ENCODE measurements around the gene ADAM30. TPM values are rescaled to one million over a fixed set of nuclear protein-coding genes. Genes with fewer than 3 reads are reported as not detected.

Gene ADAM30
- total RNA-seq (2014; rRNA removed; shearing (Covaris generic); ENCODE audit: low replicate concordance): not detected in 2 replicates

GRCh38 chr1:119896303-119896702, at the start of gene ADAM30:
Gene ADAM30 (minus strand): TSS chr1:119896515. CDS start chr1:119896336, 179 bp downstream.
- H3K27ac ChIP-seq (ENCODE audit: low read length): no peak within 1 kb of the TSS
- H3K9me2 ChIP-seq (replicated peaks; ENCODE audit: insufficient read depth, low read length): no peaks in the 10 kb centered on the region
- H3K9me3 ChIP-seq (ENCODE audit: low read length): no peaks in the 10 kb centered on the region
- no peak within 1 kb of the TSS for H2AFZ ChIP-seq (ENCODE audit: low read length)
- H3K4me1 ChIP-seq (ENCODE audit: low read length): no peaks in the 10 kb centered on the region
- no peaks in the 10 kb centered on the region for H3K36me3 ChIP-seq (ENCODE audit: insufficient read depth, low read length)
- H3K4me3 ChIP-seq (ENCODE audit: low read length): no peak within 1 kb of the TSS
- H3K9ac ChIP-seq (ENCODE audit: low read length): no peak within 1 kb of the TSS
- no peaks in the 10 kb centered on the region for H3K79me2 ChIP-seq (ENCODE audit: low read length)
- H3K27me3 ChIP-seq (ENCODE audit: low read length): no peaks in the 10 kb centered on the region
- H3K4me2 ChIP-seq (ENCODE audit: low read depth, low read length, poor library complexity, severe bottlenecking): no peak within 1 kb of the TSS
- no peak for DNase-seq
- H4K20me1 ChIP-seq (ENCODE audit: insufficient read depth, low read depth, low read length): no peaks in the 10 kb centered on the region

GRCh38 chr1:119943216-119943615, 46.9 kb upstream of the ADAM30 start:
- no peaks in the 10 kb centered on the region for H3K36me3 ChIP-seq (ENCODE audit: insufficient read depth, low read length)
- no peak overlapping the region for H3K9ac ChIP-seq (ENCODE audit: low read length)
- H4K20me1 ChIP-seq (ENCODE audit: insufficient read depth, low read depth, low read length): no peaks in the 10 kb centered on the region

GRCh38 chr1:119941392-119941791, 45.1 kb upstream of the ADAM30 start:
- H3K27ac ChIP-seq (ENCODE audit: low read length): no peak overlapping the region
- no peak overlapping the region for H2AFZ ChIP-seq (ENCODE audit: low read length)
- no peak overlapping the region for H3K9ac ChIP-seq (ENCODE audit: low read length)
- no peaks in the 10 kb centered on the region for H4K20me1 ChIP-seq (ENCODE audit: insufficient read depth, low read depth, low read length)
- H3K4me3 ChIP-seq (ENCODE audit: low read length): no peak overlapping the region
- no peak for DNase-seq
- H3K79me2 ChIP-seq (ENCODE audit: low read length): no peaks in the 10 kb centered on the region
- H3K36me3 ChIP-seq (ENCODE audit: insufficient read depth, low read length): no peaks in the 10 kb centered on the region
- no peaks in the 10 kb centered on the region for H3K9me3 ChIP-seq (ENCODE audit: low read length)
- no peaks in the 10 kb centered on the region for H3K27me3 ChIP-seq (ENCODE audit: low read length)
- no peaks in the 10 kb centered on the region for H3K4me1 ChIP-seq (ENCODE audit: low read length)
- no peak overlapping the region for H3K4me2 ChIP-seq (ENCODE audit: low read depth, low read length, poor library complexity, severe bottlenecking)
- no peaks in the 10 kb centered on the region for H3K9me2 ChIP-seq (replicated peaks; ENCODE audit: insufficient read depth, low read length)

More at GRCh38 chr1:119943216-119943615, 46.9 kb upstream of the ADAM30 start:
- Histone ChIP-seq H3K27me3 (ENCODE audit: low read length) (no peaks in the 10 kb centered on the region), H3K79me2 (ENCODE audit: low read length) (no peaks in the 10 kb centered on the region), H2AFZ (ENCODE audit: low read length) (no peak overlapping the region), H3K9me3 (ENCODE audit: low read length) (no peaks in the 10 kb centered on the region), H3K4me1 (ENCODE audit: low read length) (no peaks in the 10 kb centered on the region), H3K27ac (ENCODE audit: low read length) (no peak overlapping the region), H3K9me2 (replicated peaks; ENCODE audit: insufficient read depth, low read length) (no peaks in the 10 kb centered on the region), H3K4me2 (ENCODE audit: low read depth, low read length, poor library complexity, severe bottlenecking) (no peak overlapping the region), H3K4me3 (ENCODE audit: low read length) (no peak overlapping the region)
- no peak for DNase-seq

- Histone ChIP-seq H3K79me2 (ENCODE audit: low read length) (no peaks in the 10 kb centered on the region), H3K36me3 (ENCODE audit: insufficient read depth, low read length) (no peaks in the 10 kb centered on the region), H4K20me1 (ENCODE audit: insufficient read depth, low read depth, low read length) (no peaks in the 10 kb centered on the region), H3K9me3 (ENCODE audit: low read length) (no peaks in the 10 kb centered on the region), H3K9me2 (replicated peaks; ENCODE audit: insufficient read depth, low read length) (no peaks in the 10 kb centered on the region), H3K27ac (ENCODE audit: low read length) (no peak overlapping the region), H3K9ac (ENCODE audit: low read length) (no peak overlapping the region), H3K4me1 (ENCODE audit: low read length) (no peaks in the 10 kb centered on the region), H2AFZ (ENCODE audit: low read length) (no peak overlapping the region), H3K27me3 (ENCODE audit: low read length) (no peaks in the 10 kb centered on the region), H3K4me2 (ENCODE audit: low read depth, low read length, poor library complexity, severe bottlenecking) (no peak overlapping the region), H3K4me3 (ENCODE audit: low read length) (no peak overlapping the region)
- no peak for DNase-seq
Observed at GRCh38 chr1:119940697-119941096, 44.4 kb upstream of the ADAM30 start.

GRCh38 chr1:119937198-119937597, 40.9 kb upstream of the ADAM30 start:
- H3K4me3 ChIP-seq (ENCODE audit: low read length): no peak overlapping the region
- no peaks in the 10 kb centered on the region for H3K79me2 ChIP-seq (ENCODE audit: low read length)
- H3K9ac ChIP-seq (ENCODE audit: low read length): no peak overlapping the region
- H3K4me2 ChIP-seq (ENCODE audit: low read depth, low read length, poor library complexity, severe bottlenecking): no peak overlapping the region
- H3K4me1 ChIP-seq (ENCODE audit: low read length): no peaks in the 10 kb centered on the region
- H3K36me3 ChIP-seq (ENCODE audit: insufficient read depth, low read length): no peaks in the 10 kb centered on the region
- H4K20me1 ChIP-seq (ENCODE audit: insufficient read depth, low read depth, low read length): no peaks in the 10 kb centered on the region
- no peaks in the 10 kb centered on the region for H3K27me3 ChIP-seq (ENCODE audit: low read length)
- no peaks in the 10 kb centered on the region for H3K9me2 ChIP-seq (replicated peaks; ENCODE audit: insufficient read depth, low read length)
- DNase-seq: no peak
- H3K9me3 ChIP-seq (ENCODE audit: low read length): no peaks in the 10 kb centered on the region
- no peak overlapping the region for H3K27ac ChIP-seq (ENCODE audit: low read length)
- H2AFZ ChIP-seq (ENCODE audit: low read length): no peak overlapping the region

GRCh38 chr1:119935915-119936314, 39.6 kb upstream of the ADAM30 start:
- Histone ChIP-seq H3K4me3 (ENCODE audit: low read length) (no peak overlapping the region), H3K27me3 (ENCODE audit: low read length) (no peaks in the 10 kb centered on the region), H3K9me2 (replicated peaks; ENCODE audit: insufficient read depth, low read length) (no peaks in the 10 kb centered on the region), H3K79me2 (ENCODE audit: low read length) (no peaks in the 10 kb centered on the region), H3K4me2 (ENCODE audit: low read depth, low read length, poor library complexity, severe bottlenecking) (no peak overlapping the region), H3K4me1 (ENCODE audit: low read length) (no peaks in the 10 kb centered on the region), H3K36me3 (ENCODE audit: insufficient read depth, low read length) (no peaks in the 10 kb centered on the region), H3K9ac (ENCODE audit: low read length) (no peak overlapping the region), H4K20me1 (ENCODE audit: insufficient read depth, low read depth, low read length) (no peaks in the 10 kb centered on the region), H3K27ac (ENCODE audit: low read length) (no peak overlapping the region), H3K9me3 (ENCODE audit: low read length) (no peaks in the 10 kb centered on the region), H2AFZ (ENCODE audit: low read length) (no peak overlapping the region)
- DNase-seq: no peak

GRCh38 chr1:119935373-119935772, 39.1 kb upstream of the ADAM30 start:
- no peak overlapping the region for H2AFZ ChIP-seq (ENCODE audit: low read length)
- H4K20me1 ChIP-seq (ENCODE audit: insufficient read depth, low read depth, low read length): no peaks in the 10 kb centered on the region
- no peak overlapping the region for H3K27ac ChIP-seq (ENCODE audit: low read length)
- H3K27me3 ChIP-seq (ENCODE audit: low read length): no peaks in the 10 kb centered on the region
- H3K36me3 ChIP-seq (ENCODE audit: insufficient read depth, low read length): no peaks in the 10 kb centered on the region
- H3K4me3 ChIP-seq (ENCODE audit: low read length): no peak overlapping the region
- H3K9me3 ChIP-seq (ENCODE audit: low read length): no peaks in the 10 kb centered on the region
- no peak for DNase-seq
- no peaks in the 10 kb centered on the region for H3K9me2 ChIP-seq (replicated peaks; ENCODE audit: insufficient read depth, low read length)
- no peak overlapping the region for H3K9ac ChIP-seq (ENCODE audit: low read length)
- H3K4me2 ChIP-seq (ENCODE audit: low read depth, low read length, poor library complexity, severe bottlenecking): no peak overlapping the region
- no peaks in the 10 kb centered on the region for H3K4me1 ChIP-seq (ENCODE audit: low read length)
- no peaks in the 10 kb centered on the region for H3K79me2 ChIP-seq (ENCODE audit: low read length)

GRCh38 chr1:119933397-119933796, 37.1 kb upstream of the ADAM30 start:
- Histone ChIP-seq H3K27me3 (ENCODE audit: low read length) (no peaks in the 10 kb centered on the region), H3K79me2 (ENCODE audit: low read length) (no peaks in the 10 kb centered on the region), H3K4me3 (ENCODE audit: low read length) (no peak overlapping the region), H3K9ac (ENCODE audit: low read length) (no peak overlapping the region), H3K36me3 (ENCODE audit: insufficient read depth, low read length) (no peaks in the 10 kb centered on the region), H3K9me3 (ENCODE audit: low read length) (no peaks in the 10 kb centered on the region), H3K4me2 (ENCODE audit: low read depth, low read length, poor library complexity, severe bottlenecking) (no peak overlapping the region), H3K4me1 (ENCODE audit: low read length) (no peaks in the 10 kb centered on the region), H3K9me2 (replicated peaks; ENCODE audit: insufficient read depth, low read length) (no peaks in the 10 kb centered on the region), H3K27ac (ENCODE audit: low read length) (no peak overlapping the region), H2AFZ (ENCODE audit: low read length) (no peak overlapping the region), H4K20me1 (ENCODE audit: insufficient read depth, low read depth, low read length) (no peaks in the 10 kb centered on the region)
- no peak for DNase-seq

All from Karpas-422 (cell line).